Epithelial cell of esophagus (primary cell): ENCODE data around the gene FAM118A.
A peak's percentile ranks its signal among the peaks of the same experiment; 100 is the strongest.

Experiments used
- DNase-seq: peaks from one replicate; pipeline ENCODE4 v3.0.0; 2010; ENCODE audit warnings: low read depth
- H3K4me3 ChIP-seq: 2 replicates; pipeline ENCODE4 v1.5.1; 2011; ENCODE audit warnings: mild to moderate bottlenecking, low read length, control low read depth
- CTCF ChIP-seq: IDR thresholded peaks from 2 replicates; pipeline ENCODE4 v1.5.1; 2011; ENCODE audit warnings: low read depth, mild to moderate bottlenecking, low read length, control low read depth, inconsistent platforms; ENCODE audit not compliant: insufficient read depth; ENCODE audit errors: missing control alignments

Gene FAM118A

GRCh38 chr22:45331486-45331885, 21.8 kb downstream of the FAM118A start:
- DNase-seq: no peak
- H3K4me3 ChIP-seq: no peak overlapping the region
- TF ChIP-seq CTCF: no peak

GRCh38 chr22:45332001-45332400, 22.3 kb downstream of the FAM118A start:
- DNase-seq: no peak
- no peak for TF ChIP-seq CTCF
- H3K4me3 ChIP-seq: no peak overlapping the region

- no peak for TF ChIP-seq CTCF
- H3K4me3 ChIP-seq: no peak overlapping the region
- peak; percentile 85 for DNase-seq
Observed at GRCh38 chr22:45334068-45334467, 24.3 kb downstream of the FAM118A start.

- no peak overlapping the region for H3K4me3 ChIP-seq
- peak; percentile 70 for DNase-seq
- TF ChIP-seq CTCF: no peak
Observed at GRCh38 chr22:45334528-45334927, 24.8 kb downstream of the FAM118A start.

GRCh38 chr22:45335021-45335818, 25.5 kb downstream of the FAM118A start:
- no peak overlapping the region for H3K4me3 ChIP-seq
- peak; percentile 34 for DNase-seq
- TF ChIP-seq CTCF: peak; percentile 34

- no peak overlapping the region for H3K4me3 ChIP-seq
- TF ChIP-seq CTCF: no peak
- no peak for DNase-seq
Observed at GRCh38 chr22:45335854-45336522, 26.3 kb downstream of the FAM118A start.
